ENCODE measurements around the gene PAFAH1B2. TPM values are rescaled to one million over a fixed set of nuclear protein-coding genes. Genes with fewer than 3 reads are reported as not detected.
"Not testable (repeated sequence)": the region's sequence is repeated elsewhere in the genome, so short reads cannot be mapped to it uniquely, and the experiment has no call there.

The PAFAH1B2 gene
- total RNA-seq, 1 donor from 2014 or later, result 203 TPM

DNA sequence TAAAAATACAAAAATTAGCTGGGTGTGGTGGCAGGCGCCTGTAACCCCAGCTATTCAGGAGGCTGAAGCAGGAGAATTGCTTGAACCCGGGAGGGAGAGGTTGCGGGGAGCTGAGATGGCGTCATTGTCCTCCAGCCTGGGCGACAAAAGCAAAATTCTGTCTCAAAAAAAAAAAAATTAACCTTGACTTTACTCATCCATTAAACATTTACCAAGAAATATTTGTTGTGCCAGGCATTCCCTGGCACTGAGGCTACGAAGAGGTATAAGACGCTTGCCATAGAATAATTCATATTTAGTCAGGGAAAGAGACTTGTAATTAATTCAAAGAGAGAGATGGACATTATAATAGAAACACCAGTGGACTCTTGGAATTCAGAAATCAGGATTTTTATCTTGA is 13.2 kb upstream of the PAFAH1B2 start:
- H3K4me2 ChIP-seq, result no peak overlapping the region
- H4K20me1 ChIP-seq (ENCODE audit: low read depth), result no peaks in the 10 kb centered on the region
- H3K9me3 ChIP-seq (ENCODE audit: low read depth), result no peaks in the 10 kb centered on the region
- no peak for TF ChIP-seq EZH2 (IDR thresholded peaks at IDR 0.05)
- no peak for TF ChIP-seq CTCF (IDR thresholded peaks at IDR 0.05)
- no peak for TF ChIP-seq EZH2phosphoT487 (IDR thresholded peaks at IDR 0.05)
- no peaks in the 10 kb centered on the region for H3K36me3 ChIP-seq
- no peak overlapping the region for H3K4me3 ChIP-seq
- Mint-ChIP-seq H3K27ac (no peak overlapping the region), H3K36me3 (no peaks in the 10 kb centered on the region), H3K4me1 (peaks cover 2% of the 10 kb centered on the region), H3K4me3 (no peak overlapping the region), H3K27me3 (ENCODE audit: insufficient read depth, low read depth) (peaks cover 2% of the 10 kb centered on the region), H3K9me3 (no peaks in the 10 kb centered on the region)
- no peaks in the 10 kb centered on the region for H3K27me3 ChIP-seq
- no peaks in the 10 kb centered on the region for H3K4me1 ChIP-seq
- no peak for DNase-seq (ENCODE audit: low spot score)
- H3F3A ChIP-seq (ENCODE audit: low read depth), result no peaks in the 10 kb centered on the region
- H3K79me2 ChIP-seq (ENCODE audit: low read depth), result no peaks in the 10 kb centered on the region
- H3K27ac ChIP-seq, result no peak overlapping the region
- H3K9ac ChIP-seq, result no peak overlapping the region
- H2AFZ ChIP-seq (replicated peaks), result no peak overlapping the region

DNA sequence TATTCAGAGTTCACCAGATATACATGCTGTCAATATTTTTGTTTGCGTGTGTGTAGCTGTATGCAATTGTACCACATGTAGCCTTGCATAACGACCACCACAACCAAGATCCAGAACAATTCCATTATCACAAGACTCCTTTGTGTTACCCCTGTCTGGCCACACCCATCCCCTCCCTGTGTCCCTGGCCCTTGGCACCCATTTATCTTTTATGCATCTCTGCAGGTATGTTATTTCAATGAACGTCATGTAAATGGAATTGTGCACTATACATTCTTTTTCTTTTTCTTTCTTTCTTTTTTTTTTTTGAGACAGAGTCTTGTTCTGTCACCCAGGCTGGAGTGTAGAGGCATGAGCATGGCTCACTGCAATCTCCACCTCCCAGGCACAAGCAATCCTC is 9.7 kb upstream of the PAFAH1B2 start:
- Histone ChIP-seq H3K9me3 (ENCODE audit: low read depth) (no peaks in the 10 kb centered on the region), H3K27me3 (no peaks in the 10 kb centered on the region), H3K4me2 (no peak overlapping the region), H4K20me1 (ENCODE audit: low read depth) (no peaks in the 10 kb centered on the region), H3K4me3 (no peak overlapping the region), H3K79me2 (ENCODE audit: low read depth) (no peaks in the 10 kb centered on the region), H3K27ac (no peak overlapping the region), H3K4me1 (no peaks in the 10 kb centered on the region), H3F3A (ENCODE audit: low read depth) (no peaks in the 10 kb centered on the region), H3K36me3 (no peaks in the 10 kb centered on the region), H2AFZ (replicated peaks) (no peak overlapping the region), H3K9ac (no peak overlapping the region)
- no peak overlapping the region for H3K27ac Mint-ChIP-seq
- H3K36me3 Mint-ChIP-seq, result no peaks in the 10 kb centered on the region
- no peak for DNase-seq (ENCODE audit: low spot score)
- H3K4me1 Mint-ChIP-seq, result no peaks in the 10 kb centered on the region
- H3K9me3 Mint-ChIP-seq, result no peaks in the 10 kb centered on the region
- H3K4me3 Mint-ChIP-seq, result no peak overlapping the region
- H3K27me3 Mint-ChIP-seq (ENCODE audit: insufficient read depth, low read depth), result peaks cover 2% of the 10 kb centered on the region
- no peak for TF ChIP-seq EZH2phosphoT487 (IDR thresholded peaks at IDR 0.05)
- TF ChIP-seq EZH2 (IDR thresholded peaks at IDR 0.05), result no peak
- no peak for TF ChIP-seq CTCF (IDR thresholded peaks at IDR 0.05)

- H3K4me2 ChIP-seq; H3K4me3 Mint-ChIP-seq; H3K27ac ChIP-seq; H2AFZ ChIP-seq (replicated peaks); DNase-seq (ENCODE audit: low spot score); H3K9me3 ChIP-seq (ENCODE audit: low read depth); H3F3A ChIP-seq (ENCODE audit: low read depth); H4K20me1 ChIP-seq (ENCODE audit: low read depth); H3K9me3 Mint-ChIP-seq; H3K27me3 ChIP-seq; H3K4me3 ChIP-seq; H3K36me3 ChIP-seq; H3K4me1 Mint-ChIP-seq; H3K4me1 ChIP-seq; H3K79me2 ChIP-seq (ENCODE audit: low read depth); H3K36me3 Mint-ChIP-seq; H3K27ac Mint-ChIP-seq; H3K9ac ChIP-seq; H3K27me3 Mint-ChIP-seq (ENCODE audit: insufficient read depth, low read depth): not testable (repeated sequence)
These were observed 9.1 kb upstream of the PAFAH1B2 start for GRCh38 chr11:117134979-117135378.

DNA sequence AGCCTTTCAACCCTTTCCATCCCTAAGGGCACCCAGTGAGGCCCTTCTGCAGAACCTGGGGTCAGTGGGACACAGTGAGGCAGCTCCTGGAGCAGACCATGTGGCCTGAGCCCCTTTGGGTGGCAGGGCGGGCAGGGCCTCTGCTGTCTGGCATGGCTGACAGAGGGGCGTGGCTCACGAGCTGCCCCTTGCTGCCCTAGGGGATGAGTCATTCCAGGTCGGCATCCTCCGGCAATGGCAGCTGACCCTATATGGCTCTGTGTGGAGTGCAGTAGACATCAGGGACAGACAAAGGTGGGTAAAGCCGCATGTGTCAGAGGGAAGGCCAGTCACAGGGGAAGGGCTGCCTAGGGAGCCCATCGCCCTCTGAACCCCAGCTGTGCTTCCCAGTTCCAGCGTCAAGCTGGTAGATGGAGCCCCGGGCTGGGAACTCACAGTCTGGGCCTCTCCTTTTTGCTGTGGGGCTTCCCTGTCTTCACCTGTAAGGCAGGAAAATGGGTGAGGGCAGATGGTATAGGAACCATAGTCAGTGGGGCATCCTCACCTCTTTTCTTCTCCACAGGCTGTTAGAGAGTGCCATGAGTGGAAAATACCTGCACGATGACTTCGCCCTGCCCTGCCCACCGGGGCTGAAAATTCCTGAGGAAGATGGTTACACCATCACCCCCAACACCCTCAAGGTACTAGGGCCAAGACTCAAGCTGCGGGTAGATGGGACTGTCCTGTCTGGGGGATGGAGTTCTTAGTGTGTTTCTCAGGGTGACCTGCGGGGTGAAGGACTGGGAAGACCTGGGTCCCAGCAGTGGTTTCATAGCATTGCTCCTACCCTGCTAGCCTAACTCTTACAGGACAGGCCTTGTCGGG is 6.6 kb upstream of the PAFAH1B2 start:
- H3K27ac Mint-ChIP-seq; H3K27me3 ChIP-seq; H3K27ac ChIP-seq; H3K4me2 ChIP-seq; H3K27me3 Mint-ChIP-seq (ENCODE audit: insufficient read depth, low read depth); H3K4me3 Mint-ChIP-seq; H3K4me1 Mint-ChIP-seq; H3K79me2 ChIP-seq (ENCODE audit: low read depth); H3K9ac ChIP-seq; H4K20me1 ChIP-seq (ENCODE audit: low read depth); DNase-seq (ENCODE audit: low spot score); H3K36me3 ChIP-seq; H3K9me3 ChIP-seq (ENCODE audit: low read depth); H3K4me1 ChIP-seq; H2AFZ ChIP-seq (replicated peaks); H3K36me3 Mint-ChIP-seq; H3F3A ChIP-seq (ENCODE audit: low read depth); H3K4me3 ChIP-seq; H3K9me3 Mint-ChIP-seq: not testable (repeated sequence)
